Left ventricle myocardium inferior (tissue), 1 donor: ENCODE measurements around the gene SIX5. TPM values are rescaled to one million over a fixed set of nuclear protein-coding genes. Genes with fewer than 3 reads are reported as not detected.

Experiments used
- DNase-seq: peaks from one replicate; pipeline ENCODE4 v3.0.0-alpha.2; 2020
- H3K27ac ChIP-seq: fragments of 200-600 bp; replicated peaks from 2 replicates; pipeline ENCODE4 v1.8.0; 2021
- H3K27me3 ChIP-seq: fragments of 200-600 bp; 2 replicates; pipeline ENCODE4 v1.8.0; 2021; ENCODE audit warnings: low read depth
- H3K36me3 ChIP-seq: fragments of 200-600 bp; 2 replicates; pipeline ENCODE4 v1.8.0; 2021
- H3K4me1 ChIP-seq: fragments of 200-600 bp; 2 replicates; pipeline ENCODE4 v1.8.0; 2021
- H3K4me3 ChIP-seq: fragments of 200-600 bp; 2 replicates; pipeline ENCODE4 v1.8.0; 2021; ENCODE audit warnings: mild to moderate bottlenecking, moderate library complexity
- H3K9me3 ChIP-seq: fragments of 200-600 bp; replicated peaks from 2 replicates; pipeline ENCODE4 v1.8.0; 2021
- CTCF ChIP-seq: fragments of 200-600 bp; IDR thresholded peaks from 2 replicates; pipeline ENCODE4 v1.8.0; 2021; ENCODE audit warnings: antibody characterized with exemption, mild to moderate bottlenecking, borderline replicate concordance
- intact Hi-C: fragments of 100-400 bp; cut with micrococcal nuclease; formaldehyde crosslinking; loops from one replicate; pipeline ENCODE4 v1.11.0; 2022
- total RNA-seq: library from RNA; stranded (reverse); fragmentation: NEBNext Ultra II Directional; extraction: Animal tissue kit (Norgen Biotek cat#: 25700); gene quantifications from one replicate; pipeline ENCODE4 v1.2.1, GENCODE V29; 2021
- donor health status: DM: no; HTN: yes; CAD: no; lungs with severe emphysema.

Gene SIX5
- total RNA-seq, 1 donor from 2014 or later: 21.8 TPM

- Histone ChIP-seq H3K4me3 (peak overlapping the region; percentile 85), H3K36me3 (peaks cover 34% of the 10 kb centered on the region), H3K9me3 (no peaks in the 10 kb centered on the region), H3K27me3 (no peaks in the 10 kb centered on the region), H3K27ac (peak overlapping the region; percentile 93), H3K4me1 (peaks cover 52% of the 10 kb centered on the region)
- TF ChIP-seq CTCF: peak; percentile 97
- peak; percentile 97 for DNase-seq
- intact Hi-C loops: no loop called here
These were observed 1.4 kb upstream of the SIX5 start for GRCh38 chr19:45770192-45771101.

GRCh38 chr19:45769821-45770191, 754 bp upstream of the SIX5 start:
- H3K36me3 ChIP-seq: peaks cover 28% of the 10 kb centered on the region
- peak overlapping the region; percentile 85 for H3K4me3 ChIP-seq
- no peak for TF ChIP-seq CTCF
- peaks cover 58% of the 10 kb centered on the region for H3K4me1 ChIP-seq
- DNase-seq: no peak
- H3K9me3 ChIP-seq: no peaks in the 10 kb centered on the region
- intact Hi-C loops: no loop called here
- peak overlapping the region; percentile 93 for H3K27ac ChIP-seq
- no peaks in the 10 kb centered on the region for H3K27me3 ChIP-seq

GRCh38 chr19:45768655-45768983, 433 bp downstream of the SIX5 start:
- no peaks in the 10 kb centered on the region for H3K27me3 ChIP-seq
- H3K27ac ChIP-seq: peak overlapping the region; percentile 93
- DNase-seq: peak; percentile 63
- intact Hi-C loops: no loop called here
- H3K4me1 ChIP-seq: peaks cover 70% of the 10 kb centered on the region
- peaks cover 19% of the 10 kb centered on the region for H3K36me3 ChIP-seq
- H3K4me3 ChIP-seq: peak overlapping the region; percentile 85
- no peak for TF ChIP-seq CTCF
- no peaks in the 10 kb centered on the region for H3K9me3 ChIP-seq

GRCh38 chr19:45767881-45768654, 984 bp downstream of the SIX5 start:
- no peaks in the 10 kb centered on the region for H3K9me3 ChIP-seq
- H3K4me1 ChIP-seq: peaks cover 73% of the 10 kb centered on the region
- no peak for TF ChIP-seq CTCF
- H3K27ac ChIP-seq: peak overlapping the region; percentile 93
- peaks cover 13% of the 10 kb centered on the region for H3K36me3 ChIP-seq
- H3K27me3 ChIP-seq: no peaks in the 10 kb centered on the region
- peak; percentile 76 for DNase-seq
- peak overlapping the region; percentile 85 for H3K4me3 ChIP-seq
- intact Hi-C loops: no loop called here

GRCh38 chr19:45767410-45767880, 1.6 kb downstream of the SIX5 start:
- Histone ChIP-seq H3K9me3 (no peaks in the 10 kb centered on the region), H3K36me3 (peaks cover 7% of the 10 kb centered on the region), H3K4me3 (peak overlapping the region; percentile 85), H3K4me1 (peaks cover 73% of the 10 kb centered on the region), H3K27me3 (no peaks in the 10 kb centered on the region), H3K27ac (peak overlapping the region; percentile 93)
- DNase-seq: peak; percentile 81
- TF ChIP-seq CTCF: no peak
- intact Hi-C loops: no loop called here
